WTC11 (cell line): ENCODE data around the gene CACNG1.

ENCODE experiments used
- AFF4 ChIP-seq: sonication (generic); formaldehyde crosslinking; IDR thresholded peaks from 2 replicates; pipeline ENCODE4 v1.8.1; 2023; ENCODE audit warnings: mild to moderate bottlenecking, missing genetic modification reagents, borderline replicate concordance
- E2F1 ChIP-seq: sonication (generic); formaldehyde crosslinking; IDR thresholded peaks from 2 replicates; pipeline ENCODE4 v1.8.0; 2022; ENCODE audit warnings: mild to moderate bottlenecking, missing genetic modification reagents

GRCh38 chr17:67026341-67026740 is 18.0 kb upstream of the CACNG1 start:
- TF ChIP-seq AFF4, result no peak
- no peak for TF ChIP-seq E2F1 (CRISPR knock-in tag)
